ENCODE measurements around the gene TEX48.

TEX48 gene

GRCh38 chr9:114693248-114693855, 11.4 kb upstream of the TEX48 start:
- DNase-seq (ENCODE audit: low read depth): no peak

GRCh38 chr9:114691956-114692295, 9.9 kb upstream of the TEX48 start:
- no peak for DNase-seq (ENCODE audit: low read depth)

- peak; percentile 90 for DNase-seq (ENCODE audit: low read depth)
Observed at GRCh38 chr9:114691046-114691955, 9.3 kb upstream of the TEX48 start.

GRCh38 chr9:114690308-114690707, 8.3 kb upstream of the TEX48 start:
- DNase-seq (ENCODE audit: low read depth): no peak

- DNase-seq (ENCODE audit: low read depth): no peak
Observed at GRCh38 chr9:114689813-114690212, 7.8 kb upstream of the TEX48 start.

- DNase-seq (ENCODE audit: low read depth): no peak
Observed at GRCh38 chr9:114688909-114689610, 7.1 kb upstream of the TEX48 start.

- no peak for DNase-seq (ENCODE audit: low read depth)
Observed at GRCh38 chr9:114688379-114688778, 6.4 kb upstream of the TEX48 start.

GRCh38 chr9:114687034-114687433, 5.0 kb upstream of the TEX48 start:
- no peak for DNase-seq (ENCODE audit: low read depth)

GRCh38 chr9:114685951-114686350, 4.0 kb upstream of the TEX48 start:
- DNase-seq (ENCODE audit: low read depth): no peak

GRCh38 chr9:114684036-114684435, 2.0 kb upstream of the TEX48 start:
- no peak for DNase-seq (ENCODE audit: low read depth)

- no peak for DNase-seq (ENCODE audit: low read depth)
Observed at GRCh38 chr9:114682846-114683245, 854 bp upstream of the TEX48 start.

GRCh38 chr9:114680259-114681001, 1.6 kb downstream of the TEX48 start:
- no peak for DNase-seq (ENCODE audit: low read depth)

- DNase-seq (ENCODE audit: low read depth): no peak
Observed at GRCh38 chr9:114678795-114679194, 3.2 kb downstream of the TEX48 start.

- DNase-seq (ENCODE audit: low read depth): no peak
Observed at GRCh38 chr9:114678130-114678529, 3.9 kb downstream of the TEX48 start.

GRCh38 chr9:114677418-114677817, 4.6 kb downstream of the TEX48 start:
- peak; percentile 99 for DNase-seq (ENCODE audit: low read depth)

GRCh38 chr9:114676901-114677300, 5.1 kb downstream of the TEX48 start:
- DNase-seq (ENCODE audit: low read depth): no peak

GRCh38 chr9:114674798-114675540, 7.0 kb downstream of the TEX48 start:
- no peak for DNase-seq (ENCODE audit: low read depth)

GRCh38 chr9:114674076-114674797, 7.8 kb downstream of the TEX48 start:
- DNase-seq (ENCODE audit: low read depth): no peak

GRCh38 chr9:114671605-114672004, 10.4 kb downstream of the TEX48 start:
- DNase-seq (ENCODE audit: low read depth): no peak

- no peak for DNase-seq (ENCODE audit: low read depth)
Observed at GRCh38 chr9:114669961-114670360, 12.0 kb downstream of the TEX48 start.

- no peak for DNase-seq (ENCODE audit: low read depth)
Observed at GRCh38 chr9:114668146-114668545, 13.8 kb downstream of the TEX48 start.
